ENCODE results near the gene TEX51. TPM values are rescaled to one million over a fixed set of nuclear protein-coding genes. Genes with fewer than 3 reads are reported as not detected.

TEX51 gene
- total RNA-seq, 1 experiment from 2014 or later, result not detected

- no peak for DNase-seq (ENCODE audit: low read depth)
Measured at GRCh38 chr2:126893153-126893552, 5.5 kb upstream of the TEX51 start.

- no peak for DNase-seq (ENCODE audit: low read depth)
Measured at GRCh38 chr2:126893606-126894005, 5.1 kb upstream of the TEX51 start.

- DNase-seq (ENCODE audit: low read depth), result no peak
Measured at GRCh38 chr2:126894082-126894481, 4.6 kb upstream of the TEX51 start.

- no peak for DNase-seq (ENCODE audit: low read depth)
Measured at GRCh38 chr2:126894585-126895182, 4.0 kb upstream of the TEX51 start.

- DNase-seq (ENCODE audit: low read depth), result no peak
Measured at GRCh38 chr2:126895336-126895735, 3.4 kb upstream of the TEX51 start.

GRCh38 chr2:126896471-126896870, 2.2 kb upstream of the TEX51 start:
- no peak for DNase-seq (ENCODE audit: low read depth)

- no peak for DNase-seq (ENCODE audit: low read depth)
Measured at GRCh38 chr2:126899616-126900185, 1.0 kb downstream of the TEX51 start.

- no peak for DNase-seq (ENCODE audit: low read depth)
Measured at GRCh38 chr2:126900646-126901319, 2.1 kb downstream of the TEX51 start.

GRCh38 chr2:126901459-126901858, 2.8 kb downstream of the TEX51 start:
- DNase-seq (ENCODE audit: low read depth), result no peak

- DNase-seq (ENCODE audit: low read depth), result no peak
Measured at GRCh38 chr2:126902152-126902835, 3.6 kb downstream of the TEX51 start.

GRCh38 chr2:126902859-126903258, 4.2 kb downstream of the TEX51 start:
- no peak for DNase-seq (ENCODE audit: low read depth)

- DNase-seq (ENCODE audit: low read depth), result no peak
Measured at GRCh38 chr2:126905991-126906390, 7.3 kb downstream of the TEX51 start.

- no peak for DNase-seq (ENCODE audit: low read depth)
Measured at GRCh38 chr2:126906781-126907180, 8.1 kb downstream of the TEX51 start.

GRCh38 chr2:126907671-126908070, 9.0 kb downstream of the TEX51 start:
- no peak for DNase-seq (ENCODE audit: low read depth)

GRCh38 chr2:126908721-126909177, 10.1 kb downstream of the TEX51 start:
- DNase-seq (ENCODE audit: low read depth), result no peak

GRCh38 chr2:126909366-126909765, 10.7 kb downstream of the TEX51 start:
- DNase-seq (ENCODE audit: low read depth), result no peak

- no peak for DNase-seq (ENCODE audit: low read depth)
Measured at GRCh38 chr2:126909781-126910180, 11.1 kb downstream of the TEX51 start.

- no peak for DNase-seq (ENCODE audit: low read depth)
Measured at GRCh38 chr2:126910637-126911036, 11.9 kb downstream of the TEX51 start.

GRCh38 chr2:126911111-126911796, 12.6 kb downstream of the TEX51 start:
- DNase-seq (ENCODE audit: low read depth), result no peak

- no peak for DNase-seq (ENCODE audit: low read depth)
Measured at GRCh38 chr2:126912201-126912600, 13.5 kb downstream of the TEX51 start.

- DNase-seq (ENCODE audit: low read depth), result no peak
Measured at GRCh38 chr2:126913329-126913728, 14.6 kb downstream of the TEX51 start.

All from RPMI7951 (cell line).